ENCODE data around the gene IL12RB2. TPM values are rescaled to one million over a fixed set of nuclear protein-coding genes. Genes with fewer than 3 reads are reported as not detected.

Gene IL12RB2
- total RNA-seq, 1 donor from 2014 or later: 221 TPM

DNA sequence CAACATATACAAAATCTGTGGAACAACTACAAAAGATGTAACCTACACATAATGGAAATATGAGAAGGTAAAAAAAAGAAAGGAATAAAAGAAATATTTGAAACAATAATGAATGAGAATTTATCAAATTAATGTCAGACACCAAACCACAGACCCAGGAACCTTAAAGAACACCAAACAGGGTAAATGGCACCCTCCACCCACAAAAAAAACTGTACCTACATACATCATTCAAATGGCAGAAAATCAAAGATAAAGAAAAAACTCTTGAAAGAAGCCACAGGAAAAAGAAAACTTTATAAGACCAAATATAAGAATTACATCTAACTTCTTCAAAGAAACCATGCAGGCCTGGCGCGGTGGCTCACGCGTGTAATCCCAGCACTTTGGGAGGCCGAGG is 54.0 kb downstream of the IL12RB2 start:
- no peaks in the 10 kb centered on the region for H3K27me3 Mint-ChIP-seq (ENCODE audit: insufficient read depth)
- intact Hi-C loops (cut with micrococcal nuclease): loop anchor here (2.0 kb wide), 1 partner anchor 15 kb away; no protein-coding TSS in a partner anchor
- peaks cover 48% of the 10 kb centered on the region for H3K4me1 Mint-ChIP-seq (ENCODE audit: low read depth)
- no peak for DNase-seq (ENCODE audit: low spot score)
- H3K4me3 Mint-ChIP-seq: no peak overlapping the region
- no peaks in the 10 kb centered on the region for H3K9me3 Mint-ChIP-seq
- peaks cover 56% of the 10 kb centered on the region for H3K36me3 Mint-ChIP-seq (ENCODE audit: low read depth)
- H3K27ac Mint-ChIP-seq: peak overlapping the region; percentile 78

DNA sequence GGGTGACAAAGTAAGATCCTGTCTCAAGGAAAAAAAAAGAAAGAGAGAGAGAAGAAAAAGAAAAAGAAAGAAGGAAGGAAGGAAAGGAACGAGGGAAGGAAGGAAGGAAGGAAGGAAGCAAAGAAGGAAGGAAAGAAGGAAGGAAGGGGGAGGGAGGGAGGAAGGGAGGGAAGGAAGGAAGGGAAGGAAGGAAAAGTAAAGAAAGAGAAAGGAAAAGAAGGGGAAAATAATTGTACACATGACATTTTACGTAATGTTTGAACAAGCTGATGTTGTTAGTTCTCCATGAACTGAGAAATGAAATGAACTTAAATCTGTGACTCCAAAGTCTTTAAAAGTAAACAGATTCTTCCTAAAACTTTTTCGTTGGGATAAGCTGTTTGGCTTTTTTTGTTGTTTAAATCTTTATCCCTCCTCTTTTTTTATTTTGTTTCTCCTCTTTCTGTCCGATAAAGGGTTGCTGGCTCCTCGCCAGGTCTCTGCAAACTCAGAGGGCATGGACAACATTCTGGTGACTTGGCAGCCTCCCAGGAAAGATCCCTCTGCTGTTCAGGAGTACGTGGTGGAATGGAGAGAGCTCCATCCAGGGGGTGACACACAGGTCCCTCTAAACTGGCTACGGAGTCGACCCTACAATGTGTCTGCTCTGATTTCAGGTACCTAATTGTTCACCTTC is 59.8 kb downstream of the IL12RB2 start:
- DNase-seq (ENCODE audit: low spot score): no peak
- Mint-ChIP-seq H3K9me3 (no peaks in the 10 kb centered on the region), H3K4me1 (ENCODE audit: low read depth) (peaks cover 36% of the 10 kb centered on the region), H3K36me3 (ENCODE audit: low read depth) (peaks cover 71% of the 10 kb centered on the region), H3K27me3 (ENCODE audit: insufficient read depth) (no peaks in the 10 kb centered on the region), H3K27ac (peak overlapping the region; percentile 77), H3K4me3 (no peak overlapping the region)
- intact Hi-C loops (cut with micrococcal nuclease): loop anchor here (5.0 kb wide), 1 partner anchor 55 kb away; no protein-coding TSS in a partner anchor

DNA sequence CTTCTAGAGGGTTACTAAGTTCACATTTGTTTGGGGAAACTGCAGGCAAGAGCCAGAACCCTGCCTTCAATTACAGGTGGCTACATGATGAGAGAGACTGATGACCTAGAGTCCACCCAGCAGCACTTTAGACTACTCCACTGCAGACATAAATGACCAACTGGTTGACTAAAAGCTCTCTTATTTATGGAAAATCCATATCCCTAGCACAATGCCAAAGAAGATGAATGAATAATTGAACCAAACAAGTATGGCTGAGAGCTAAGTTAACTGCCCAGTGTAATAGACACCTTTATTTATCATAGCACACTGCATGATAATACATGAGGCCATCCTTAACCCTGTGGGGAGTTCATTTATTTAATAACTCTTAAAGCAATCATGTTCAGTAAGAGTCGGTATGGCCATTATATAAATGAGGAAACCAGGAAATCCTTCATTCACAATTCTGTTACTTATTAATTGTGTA is 60.4 kb downstream of the IL12RB2 start:
- H3K4me3 Mint-ChIP-seq: no peak overlapping the region
- peaks cover 36% of the 10 kb centered on the region for H3K4me1 Mint-ChIP-seq (ENCODE audit: low read depth)
- no peaks in the 10 kb centered on the region for H3K9me3 Mint-ChIP-seq
- H3K36me3 Mint-ChIP-seq (ENCODE audit: low read depth): peaks cover 73% of the 10 kb centered on the region
- intact Hi-C loops (cut with micrococcal nuclease): loop anchor here (5.0 kb wide), 1 partner anchor 54 kb away; no protein-coding TSS in a partner anchor
- peak overlapping the region; percentile 47 for H3K27ac Mint-ChIP-seq
- H3K27me3 Mint-ChIP-seq (ENCODE audit: insufficient read depth): no peaks in the 10 kb centered on the region
- DNase-seq (ENCODE audit: low spot score): no peak

DNA sequence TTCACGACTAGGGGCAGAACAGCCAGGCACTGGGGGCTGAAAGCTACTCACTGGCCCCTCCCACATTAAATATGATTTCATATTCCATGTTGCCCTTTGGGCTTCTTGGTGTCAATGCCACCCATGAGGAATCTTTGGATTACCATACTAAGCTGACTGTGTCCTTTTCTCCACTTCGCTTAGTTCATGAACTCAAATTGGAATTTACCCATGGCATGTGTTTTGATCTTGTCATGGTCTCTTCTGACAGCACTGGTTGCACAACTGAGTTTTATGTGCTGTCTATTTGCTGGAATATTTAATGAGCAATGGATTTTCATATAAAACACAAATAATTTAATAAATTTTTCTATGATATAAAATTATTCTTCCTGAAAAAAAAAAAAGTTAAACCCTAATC is 63.4 kb downstream of the IL12RB2 start:
- intact Hi-C loops (cut with micrococcal nuclease): loop anchor here (5.0 kb wide), 1 partner anchor 36 kb away; no protein-coding TSS in a partner anchor
- DNase-seq (ENCODE audit: low spot score): no peak
- H3K9me3 Mint-ChIP-seq: no peaks in the 10 kb centered on the region
- H3K27ac Mint-ChIP-seq: no peak overlapping the region
- peaks cover 37% of the 10 kb centered on the region for H3K4me1 Mint-ChIP-seq (ENCODE audit: low read depth)
- no peak overlapping the region for H3K4me3 Mint-ChIP-seq
- H3K36me3 Mint-ChIP-seq (ENCODE audit: low read depth): peaks cover 71% of the 10 kb centered on the region
- H3K27me3 Mint-ChIP-seq (ENCODE audit: insufficient read depth): no peaks in the 10 kb centered on the region

DNA sequence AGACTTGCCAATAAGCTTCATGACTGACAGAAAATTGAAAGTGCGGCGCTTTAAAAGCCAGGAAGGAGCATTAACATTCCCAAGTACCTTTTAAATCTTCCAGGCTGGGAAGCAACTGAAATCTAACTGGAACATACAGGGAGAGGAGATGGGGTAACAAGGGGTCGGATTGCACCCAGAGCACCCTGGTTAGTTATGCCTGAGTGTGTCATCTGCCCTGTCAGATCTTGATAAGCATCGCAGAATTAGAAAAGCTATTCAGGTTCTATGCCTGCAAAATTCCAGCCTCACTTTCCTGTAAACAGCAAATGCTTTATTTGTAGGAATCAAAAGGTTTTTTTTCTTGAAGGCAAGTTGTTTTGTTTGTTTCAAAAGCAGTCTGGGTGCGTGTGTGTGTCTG is 64.0 kb downstream of the IL12RB2 start:
- intact Hi-C loops (cut with micrococcal nuclease): loop anchor here (5.0 kb wide), 1 partner anchor 36 kb away; no protein-coding TSS in a partner anchor
- Mint-ChIP-seq H3K4me1 (ENCODE audit: low read depth) (peaks cover 40% of the 10 kb centered on the region), H3K27ac (peak overlapping the region; percentile 45), H3K4me3 (no peak overlapping the region), H3K36me3 (ENCODE audit: low read depth) (peaks cover 76% of the 10 kb centered on the region), H3K9me3 (no peaks in the 10 kb centered on the region), H3K27me3 (ENCODE audit: insufficient read depth) (no peaks in the 10 kb centered on the region)
- no peak for DNase-seq (ENCODE audit: low spot score)

DNA sequence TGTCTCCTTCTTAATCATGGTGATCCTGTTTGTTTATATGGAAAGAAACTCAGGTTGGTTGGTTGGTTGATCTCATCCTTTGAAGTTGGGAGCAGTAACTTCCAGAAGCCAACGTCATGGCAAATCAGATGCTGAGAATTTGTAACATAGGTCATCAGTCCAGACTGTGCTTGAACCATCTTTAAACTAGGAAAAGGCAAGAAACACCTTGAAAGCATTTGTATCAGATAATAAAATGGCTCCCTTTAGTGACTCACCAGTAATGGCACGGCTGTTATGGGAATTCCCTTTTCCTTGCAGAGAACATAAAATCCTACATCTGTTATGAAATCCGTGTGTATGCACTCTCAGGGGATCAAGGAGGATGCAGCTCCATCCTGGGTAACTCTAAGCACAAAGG is 64.5 kb downstream of the IL12RB2 start:
- DNase-seq (ENCODE audit: low spot score): no peak
- H3K4me3 Mint-ChIP-seq: no peak overlapping the region
- no peaks in the 10 kb centered on the region for H3K9me3 Mint-ChIP-seq
- intact Hi-C loops (cut with micrococcal nuclease): loop anchor here (5.0 kb wide), 1 partner anchor 35 kb away; no protein-coding TSS in a partner anchor
- peaks cover 40% of the 10 kb centered on the region for H3K4me1 Mint-ChIP-seq (ENCODE audit: low read depth)
- H3K36me3 Mint-ChIP-seq (ENCODE audit: low read depth): peaks cover 76% of the 10 kb centered on the region
- peak overlapping the region; percentile 19 for H3K27ac Mint-ChIP-seq
- no peaks in the 10 kb centered on the region for H3K27me3 Mint-ChIP-seq (ENCODE audit: insufficient read depth)

DNA sequence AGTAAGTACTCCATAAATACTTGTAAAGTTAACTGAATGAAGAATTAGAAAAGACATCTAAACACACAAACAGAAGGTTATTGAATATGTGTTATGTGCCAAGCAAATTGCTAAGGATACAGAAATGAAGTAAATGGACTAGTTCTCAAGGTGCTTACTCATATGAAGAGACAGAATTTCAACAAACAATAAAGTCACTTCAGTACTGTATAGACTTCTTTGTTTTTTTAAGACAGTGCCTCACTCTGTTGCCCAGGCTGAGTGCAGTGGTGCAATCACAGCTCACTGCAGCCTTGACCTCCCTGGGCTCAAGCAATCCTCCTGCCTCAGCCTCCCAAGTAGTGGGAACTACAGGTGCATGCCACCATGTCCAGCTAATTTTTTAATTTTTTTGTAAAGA is 65.2 kb downstream of the IL12RB2 start:
- Mint-ChIP-seq H3K27ac (peak overlapping the region; percentile 23), H3K27me3 (ENCODE audit: insufficient read depth) (no peaks in the 10 kb centered on the region), H3K9me3 (no peaks in the 10 kb centered on the region), H3K4me1 (ENCODE audit: low read depth) (peaks cover 45% of the 10 kb centered on the region), H3K36me3 (ENCODE audit: low read depth) (peaks cover 79% of the 10 kb centered on the region), H3K4me3 (no peak overlapping the region)
- no peak for DNase-seq (ENCODE audit: low spot score)
- intact Hi-C loops (cut with micrococcal nuclease): loop anchor here (5.0 kb wide), 1 partner anchor 34 kb away; no protein-coding TSS in a partner anchor

DNA sequence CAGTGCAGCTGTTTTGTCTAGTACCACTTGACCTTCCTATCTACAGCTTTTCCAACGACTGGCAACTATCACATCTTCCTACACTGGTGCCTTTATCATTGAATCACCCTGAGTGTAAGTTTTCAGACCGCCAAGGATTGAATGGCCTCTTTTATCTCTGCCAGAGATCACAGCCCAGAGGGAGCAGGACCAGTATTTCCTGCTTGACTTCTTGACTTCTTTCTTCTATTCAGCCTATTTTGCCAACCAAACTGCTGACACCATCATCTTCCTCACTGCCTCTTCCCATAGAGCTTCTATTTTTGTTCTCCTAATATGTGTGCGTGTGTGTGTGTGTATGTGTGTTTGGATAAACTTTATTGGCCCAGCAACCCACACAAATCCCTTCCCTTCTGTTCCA is 68.7 kb downstream of the IL12RB2 start:
- peak overlapping the region; percentile 59 for H3K27ac Mint-ChIP-seq

DNA sequence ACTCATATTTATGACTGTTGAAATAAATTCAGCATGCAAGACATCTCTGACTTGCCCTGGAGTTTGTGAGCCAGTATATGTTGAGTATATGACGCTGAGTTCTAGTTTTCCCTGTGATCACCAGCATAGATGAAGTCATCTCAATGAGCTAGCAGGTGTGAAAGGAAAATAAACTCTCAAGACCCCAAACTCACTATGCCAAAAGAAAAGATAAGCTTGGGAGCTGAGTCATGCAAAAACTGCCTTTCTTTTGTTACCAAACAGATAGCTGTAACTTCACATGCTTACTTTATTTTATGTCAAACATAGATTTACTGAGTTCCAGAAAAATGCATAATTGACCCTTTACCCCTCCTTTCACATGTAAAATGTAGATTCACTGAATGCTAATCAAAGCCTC is 69.6 kb downstream of the IL12RB2 start:
- intact Hi-C loops (cut with micrococcal nuclease): loop anchor here (2.0 kb wide), 1 partner anchor 16 kb away; no protein-coding TSS in a partner anchor
- no peaks in the 10 kb centered on the region for H3K27me3 Mint-ChIP-seq (ENCODE audit: insufficient read depth)
- no peak for DNase-seq (ENCODE audit: low spot score)
- H3K27ac Mint-ChIP-seq: peak overlapping the region; percentile 63
- peaks cover 3% of the 10 kb centered on the region for H3K9me3 Mint-ChIP-seq
- H3K4me1 Mint-ChIP-seq (ENCODE audit: low read depth): peaks cover 36% of the 10 kb centered on the region
- no peak overlapping the region for H3K4me3 Mint-ChIP-seq
- peaks cover 79% of the 10 kb centered on the region for H3K36me3 Mint-ChIP-seq (ENCODE audit: low read depth)

More for the DNA sequence above, 68.7 kb downstream of the IL12RB2 start:
- H3K9me3 Mint-ChIP-seq: no peaks in the 10 kb centered on the region
- intact Hi-C loops (cut with micrococcal nuclease): loop anchor here (2.0 kb wide), 1 partner anchor 16 kb away; no protein-coding TSS in a partner anchor
- H3K4me3 Mint-ChIP-seq: no peak overlapping the region
- H3K4me1 Mint-ChIP-seq (ENCODE audit: low read depth): peaks cover 36% of the 10 kb centered on the region
- peaks cover 78% of the 10 kb centered on the region for H3K36me3 Mint-ChIP-seq (ENCODE audit: low read depth)
- H3K27me3 Mint-ChIP-seq (ENCODE audit: insufficient read depth): no peaks in the 10 kb centered on the region
- no peak for DNase-seq (ENCODE audit: low spot score)

DNA sequence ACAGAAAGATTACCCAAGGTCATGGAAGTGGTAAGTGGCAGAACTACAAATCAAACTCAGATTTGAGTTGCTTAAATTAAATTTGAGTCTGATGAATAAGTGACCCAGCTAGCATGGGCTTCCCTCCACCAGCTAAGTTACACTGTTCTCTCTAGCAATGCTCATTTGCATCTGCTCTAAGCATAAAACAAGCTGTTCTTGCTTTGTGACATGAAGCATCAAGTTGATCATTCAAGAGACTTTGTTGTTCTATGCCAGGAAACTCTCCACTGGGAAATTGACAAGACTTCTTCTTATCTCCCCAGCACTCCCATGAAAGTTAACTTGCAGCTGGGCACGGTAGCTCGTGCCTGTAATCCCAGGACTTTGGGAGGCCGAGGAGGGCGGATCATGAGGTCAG is 73.5 kb downstream of the IL12RB2 start:
- intact Hi-C loops (cut with micrococcal nuclease): no loop called here
- no peak overlapping the region for H3K4me3 Mint-ChIP-seq
- DNase-seq (ENCODE audit: low spot score): no peak
- peaks cover 30% of the 10 kb centered on the region for H3K9me3 Mint-ChIP-seq
- H3K27me3 Mint-ChIP-seq (ENCODE audit: insufficient read depth): no peaks in the 10 kb centered on the region
- H3K27ac Mint-ChIP-seq: no peak overlapping the region
- peaks cover 88% of the 10 kb centered on the region for H3K36me3 Mint-ChIP-seq (ENCODE audit: low read depth)
- peaks cover 26% of the 10 kb centered on the region for H3K4me1 Mint-ChIP-seq (ENCODE audit: low read depth)

DNA sequence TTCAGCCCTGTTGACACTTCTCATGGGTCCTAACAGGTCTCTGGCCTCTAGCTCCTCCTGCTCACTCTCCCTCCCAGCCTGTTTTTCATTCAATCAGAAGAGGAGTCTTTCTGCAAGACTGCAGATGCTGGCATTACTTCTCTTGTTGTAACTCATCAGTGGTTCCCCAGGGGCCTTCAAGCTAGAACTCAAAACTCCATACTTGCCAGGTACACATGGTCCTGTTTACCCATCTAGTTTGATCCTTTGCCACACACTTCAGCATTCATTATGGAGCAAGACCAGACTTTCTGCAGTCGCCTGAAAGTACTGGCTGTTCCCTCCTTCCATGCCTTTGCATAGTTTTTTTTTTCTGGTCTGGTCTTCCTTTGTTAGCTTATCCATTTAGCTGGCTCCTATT is 74.6 kb downstream of the IL12RB2 start:
- Mint-ChIP-seq H3K4me3 (no peak overlapping the region), H3K9me3 (peaks cover 30% of the 10 kb centered on the region), H3K36me3 (ENCODE audit: low read depth) (peaks cover 84% of the 10 kb centered on the region), H3K4me1 (ENCODE audit: low read depth) (peaks cover 14% of the 10 kb centered on the region), H3K27me3 (ENCODE audit: insufficient read depth) (no peaks in the 10 kb centered on the region), H3K27ac (peak overlapping the region; percentile 69)
- no peak for DNase-seq (ENCODE audit: low spot score)
- intact Hi-C loops (cut with micrococcal nuclease): no loop called here

DNA sequence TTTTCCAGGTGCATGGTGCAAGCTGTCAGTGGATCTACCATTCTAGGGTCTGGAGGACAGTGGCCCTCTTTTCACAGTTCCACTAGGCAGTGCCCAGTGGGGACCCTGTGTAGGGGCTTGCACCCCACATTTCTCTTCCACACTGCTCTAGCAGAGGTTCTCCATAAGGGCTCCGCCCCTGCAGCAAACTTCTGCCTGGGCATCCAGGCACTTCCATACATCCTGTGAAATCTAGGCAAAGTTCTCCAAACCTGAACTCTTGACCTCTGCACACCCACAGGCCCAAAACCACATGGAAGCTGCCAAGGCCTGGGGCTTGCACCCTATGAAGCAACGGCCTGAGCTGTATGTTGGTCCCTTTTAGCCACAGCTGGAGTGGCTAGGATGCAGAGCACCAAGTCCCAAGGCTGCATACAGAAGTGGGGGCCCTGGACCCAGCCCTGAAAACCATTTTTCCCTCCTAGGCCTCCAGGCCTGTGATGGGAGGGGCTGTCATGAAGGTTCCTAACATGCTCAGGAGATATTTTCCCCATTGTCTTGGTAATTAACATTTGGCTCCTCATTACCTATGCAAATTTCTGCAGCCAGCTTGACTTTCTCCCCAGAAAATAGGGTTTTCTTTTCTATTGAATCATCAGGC is 76.4 kb downstream of the IL12RB2 start:
- peaks cover 30% of the 10 kb centered on the region for H3K9me3 Mint-ChIP-seq
- no peaks in the 10 kb centered on the region for H3K27me3 Mint-ChIP-seq (ENCODE audit: insufficient read depth)
- H3K4me3 Mint-ChIP-seq: no peak overlapping the region
- H3K4me1 Mint-ChIP-seq (ENCODE audit: low read depth): peaks cover 9% of the 10 kb centered on the region
- intact Hi-C loops (cut with micrococcal nuclease): no loop called here
- no peak overlapping the region for H3K27ac Mint-ChIP-seq
- DNase-seq (ENCODE audit: low spot score): no peak
- peaks cover 75% of the 10 kb centered on the region for H3K36me3 Mint-ChIP-seq (ENCODE audit: low read depth)

All from activated T-helper 1 cell treated with anti-CD3 and anti-CD28 coated beads, Interleukin-12 subunit alpha, Interleukin-12 subunit beta, Interleukin-2, Interleukin-4 antibody, amounts not matched to agents 30 ng/mL and 10 ng/mL and 1 ng/mL, durations not matched to agents 14 hours and 24 hours and 36 hours (primary cell).